H1 (cell line): ENCODE data around the gene SHMT2. TPM values are rescaled to one million over a fixed set of nuclear protein-coding genes. Genes with fewer than 3 reads are reported as not detected.

Experiments used
- CTCF ChIA-PET: fragments of 300-600 bp; sonication (Branson Sonifier 250); formaldehyde crosslinking; loops from one replicate; lab custom pipeline; 2021; ENCODE audit not compliant: partially characterized antibody; lab: Charles Lee
- POLR2A ChIA-PET: fragments of 300-600 bp; sonication (Branson Sonifier 250); formaldehyde crosslinking; loops from one replicate; lab custom pipeline; 2021; ENCODE audit warnings: inconsistent platforms; ENCODE audit not compliant: partially characterized antibody; lab: Charles Lee
- DNase-seq, 2 experiments: peaks; one replicate each; pipeline versions ENCODE4 v3.0.0 to v3.0.0-alpha.2; 2010 to 2022; ENCODE audit warnings: low spot score in 2 of 2, low read depth in 1 of 2, mixed read lengths in 1 of 2
- FAIRE-seq: peaks from 2 replicates; lab custom pipeline; 2011; peaks lifted over from hg19 to GRCh38; lab: Jason Lieb, UNC
- H2AFZ ChIP-seq: 2 replicates; pipeline ENCODE4 v1.8.1; 2012; ENCODE audit warnings: low read length, inconsistent platforms
- H2AK5ac ChIP-seq: 2 replicates; pipeline ENCODE4 v1.6.1; 2013; ENCODE audit warnings: low read depth, low read length
- H2BK120ac ChIP-seq: replicated peaks from 2 replicates; pipeline ENCODE3; 2013; ENCODE audit warnings: low read depth, low read length, inconsistent platforms
- H2BK12ac ChIP-seq: 2 replicates; pipeline ENCODE4 v1.6.1; 2013; ENCODE audit warnings: low read depth, low read length
- H2BK15ac ChIP-seq: 2 replicates; pipeline ENCODE4 v1.6.1; 2013; ENCODE audit warnings: low read length
- H2BK20ac ChIP-seq: 2 replicates; pipeline ENCODE4 v1.6.1; 2013; ENCODE audit warnings: low read length
- H2BK5ac ChIP-seq: 2 replicates; pipeline ENCODE4 v1.6.1; 2013; ENCODE audit warnings: low read depth, low read length
- H3K14ac ChIP-seq: 2 replicates; pipeline ENCODE4 v1.6.1; 2013; ENCODE audit warnings: inconsistent platforms; ENCODE audit not compliant: insufficient read length
- H3K18ac ChIP-seq: 2 replicates; pipeline ENCODE4 v1.6.1; 2013; ENCODE audit warnings: low read length; ENCODE audit errors: extremely low read depth
- H3K23ac ChIP-seq: 2 replicates; pipeline ENCODE4 v1.6.1; 2013; ENCODE audit warnings: inconsistent platforms; ENCODE audit not compliant: insufficient read length
- H3K23me2 ChIP-seq: 2 replicates; pipeline ENCODE4 v1.6.1; 2013; ENCODE audit warnings: low read depth, low read length
- H3K27ac ChIP-seq: 2 replicates; pipeline ENCODE4 v1.6.1; 2011; ENCODE audit warnings: low read depth, low read length, inconsistent platforms
- H3K27me3 ChIP-seq, 4 experiments: replicated peaks in 1 of 4; 1 replicate in 1 of 4; 2 replicates in 3 of 4; pipeline versions ENCODE4 v1.6.1 to v1.8.1; 2011 to 2013; ENCODE audit warnings: low read length in 3 of 4, mild to moderate bottlenecking in 3 of 4, inconsistent platforms in 2 of 4, mixed read lengths in 2 of 4, moderate library complexity in 1 of 4; ENCODE audit not compliant: control insufficient read depth in 3 of 4, insufficient read depth in 3 of 4; ENCODE audit errors: extremely low read depth in 1 of 4
- H3K36me3 ChIP-seq, 4 experiments: 2 replicates each; pipeline versions ENCODE4 v1.6.1 to v1.8.1; 2011 to 2013; ENCODE audit warnings: mild to moderate bottlenecking in 4 of 4, low read length in 3 of 4, moderate library complexity in 2 of 4, control low read depth in 1 of 4, inconsistent platforms in 1 of 4; ENCODE audit not compliant: insufficient read depth in 4 of 4, control insufficient read depth in 2 of 4
- H3K4ac ChIP-seq: replicated peaks from 2 replicates; pipeline ENCODE3; 2013; ENCODE audit warnings: low read length, low read depth, mixed read lengths, inconsistent platforms; ENCODE audit not compliant: insufficient read length
- H3K4me1 ChIP-seq, 4 experiments: replicated peaks in 1 of 4; 1 replicate in 1 of 4; 2 replicates in 3 of 4; pipeline versions ENCODE4 v1.6.1 to v1.8.1; 2011 to 2013; ENCODE audit warnings: low read length in 3 of 4, inconsistent platforms in 2 of 4, mixed read lengths in 1 of 4; ENCODE audit not compliant: insufficient read depth in 4 of 4, control insufficient read depth in 3 of 4
- H3K4me2 ChIP-seq, 2 experiments: 2 replicates each; pipeline versions ENCODE4 v1.6.1 to v1.8.1; 2011 to 2013; ENCODE audit warnings: low read depth in 2 of 2, low read length in 2 of 2, control low read depth in 1 of 2, inconsistent platforms in 1 of 2, mild to moderate bottlenecking in 1 of 2; ENCODE audit not compliant: insufficient read depth in 1 of 2
- H3K4me3 ChIP-seq, 4 experiments: fragments of 200-600, 300-600 bp in 1 of 4; sonication (generic), shearing (Covaris generic), sonication (Bioruptor Twin) in 1 of 4; 2 replicates each; pipeline versions ENCODE4 v1.5.1 to v1.8.1; 2011 to 2016; ENCODE audit warnings: low read length in 4 of 4, low read depth in 3 of 4, control low read depth in 2 of 4, inconsistent platforms in 2 of 4, mild to moderate bottlenecking in 2 of 4, mixed read lengths in 1 of 4, moderate library complexity in 1 of 4; ENCODE audit not compliant: insufficient read depth in 2 of 4; ENCODE audit errors: extremely low read depth in 1 of 4
- H3K56ac ChIP-seq: replicated peaks from 2 replicates; pipeline ENCODE3; 2013; ENCODE audit warnings: low read depth, mild to moderate bottlenecking, mixed read lengths, low read length, inconsistent platforms; ENCODE audit not compliant: insufficient read length
- H3K79me1 ChIP-seq: 2 replicates; pipeline ENCODE4 v1.6.1; 2013; ENCODE audit warnings: low read depth, low read length, control low read depth
- H3K79me2 ChIP-seq, 2 experiments: 2 replicates each; pipeline versions ENCODE4 v1.6.1 to v1.8.1; 2012 to 2013; ENCODE audit warnings: low read length in 2 of 2, mild to moderate bottlenecking in 2 of 2, inconsistent platforms in 1 of 2; ENCODE audit not compliant: insufficient read depth in 2 of 2, control insufficient read depth in 1 of 2
- H3K9ac ChIP-seq, 4 experiments: replicated peaks in 1 of 4; 1 replicate in 1 of 4; 2 replicates in 3 of 4; pipeline versions ENCODE4 v1.6.1 to v1.8.1; 2011 to 2013; ENCODE audit warnings: low read depth in 3 of 4, low read length in 3 of 4, control low read depth in 2 of 4, mild to moderate bottlenecking in 2 of 4, moderate library complexity in 2 of 4, inconsistent platforms in 1 of 4; ENCODE audit errors: extremely low read depth in 1 of 4
- H3K9me3 ChIP-seq, 2 experiments: 2 replicates each; pipeline versions ENCODE4 v1.6.1 to v1.8.1; 2012 to 2013; ENCODE audit warnings: mild to moderate bottlenecking in 2 of 2, moderate library complexity in 2 of 2, control low read depth in 1 of 2, inconsistent platforms in 1 of 2, low read depth in 1 of 2, low read length in 1 of 2, mixed read lengths in 1 of 2; ENCODE audit not compliant: insufficient read depth in 2 of 2
- H4K20me1 ChIP-seq, 2 experiments: replicated peaks in 1 of 2; 2 replicates each; pipeline versions ENCODE3 to v1.8.1; 2011 to 2013; ENCODE audit warnings: inconsistent platforms in 2 of 2, low read length in 2 of 2, mild to moderate bottlenecking in 1 of 2; ENCODE audit not compliant: insufficient read depth in 2 of 2, control insufficient read depth in 1 of 2
- H4K5ac ChIP-seq: 2 replicates; pipeline ENCODE4 v1.6.1; 2013; ENCODE audit warnings: low read length, low read depth, mixed read lengths, inconsistent platforms; ENCODE audit not compliant: insufficient read length
- H4K8ac ChIP-seq: 2 replicates; pipeline ENCODE4 v1.8.0; 2013; ENCODE audit warnings: mild to moderate bottlenecking, moderate library complexity, low read length, inconsistent platforms; ENCODE audit not compliant: insufficient read depth; ENCODE audit errors: extremely low read depth
- H4K91ac ChIP-seq: replicated peaks from 2 replicates; pipeline ENCODE3; 2013; ENCODE audit warnings: low read length, mixed read lengths, inconsistent platforms; ENCODE audit not compliant: insufficient read length
- ATF3 ChIP-seq: IDR thresholded peaks from 2 replicates; pipeline ENCODE4 v1.6.1; 2011; ENCODE audit warnings: low read depth, mild to moderate bottlenecking, low read length; ENCODE audit not compliant: insufficient read depth
- CREB1 ChIP-seq: IDR thresholded peaks from 2 replicates; pipeline ENCODE4 v1.6.1; 2012; ENCODE audit warnings: inconsistent platforms
- CTBP2 ChIP-seq: IDR thresholded peaks from 2 replicates; pipeline ENCODE4 v1.7.0; 2011; ENCODE audit warnings: borderline replicate concordance, mild to moderate bottlenecking, moderate library complexity, mixed read lengths, low read length; ENCODE audit not compliant: insufficient read depth, insufficient read length
- EZH2 ChIP-seq: fragments of 200-600 bp; sonication (generic); IDR thresholded peaks from 2 replicates; pipeline ENCODE4 v1.7.1; 2012; ENCODE audit warnings: low read depth, mild to moderate bottlenecking, moderate library complexity, low read length, inconsistent platforms; ENCODE audit not compliant: severe bottlenecking
- GABPA ChIP-seq: IDR thresholded peaks from 2 replicates; pipeline ENCODE4 v1.6.1; 2011; ENCODE audit warnings: mild to moderate bottlenecking, low read length, moderate library complexity, borderline replicate concordance; ENCODE audit not compliant: insufficient read depth
- GTF2F1 ChIP-seq: IDR thresholded peaks from 2 replicates; pipeline ENCODE4 v1.6.1; 2012; ENCODE audit warnings: low read depth, low read length, improper control_type of control experiment, borderline replicate concordance
- KDM1A ChIP-seq: fragments of 200-600, 300-600 bp; sonication (generic); IDR thresholded peaks from 2 replicates; pipeline ENCODE4 v1.7.1; 2016; ENCODE audit warnings: mild to moderate bottlenecking, low read length, borderline replicate concordance
- MAFK ChIP-seq: IDR thresholded peaks from 2 replicates; pipeline ENCODE4 v1.6.1; 2012; ENCODE audit warnings: low read depth, mild to moderate bottlenecking, improper control_type of control experiment, low read length
- MAX ChIP-seq: IDR thresholded peaks from 2 replicates; pipeline ENCODE4 v1.6.1; 2012; ENCODE audit warnings: inconsistent platforms
- SP1 ChIP-seq: IDR thresholded peaks from 2 replicates; pipeline ENCODE4 v1.6.1; 2011; ENCODE audit warnings: low read depth, low read length
- SRF ChIP-seq: IDR thresholded peaks from 2 replicates; pipeline ENCODE4 v1.6.1; 2011; ENCODE audit warnings: mild to moderate bottlenecking, low read depth, low read length, moderate library complexity
- WGBS, 2 experiments: shearing (Covaris generic) in 1 of 2; methylation state at CpG; one replicate each; pipeline versions ENCODE4 v1.1.6 to v1.1.7; 2013 to 2015; ENCODE audit warnings: low lambda C conversion rate in 2 of 2, mixed read lengths in 2 of 2, inconsistent platforms in 1 of 2, low coverage in 1 of 2, missing lambda C conversion rate in 1 of 2; ENCODE audit not compliant: insufficient replicate concordance in 2 of 2, insufficient coverage in 1 of 2, insufficient read length in 1 of 2; ENCODE audit errors: extremely low coverage in 1 of 2, missing lambda C conversion rate in 1 of 2; 5-methylcytosine and 5-hydroxymethylcytosine counted together
- polyA plus RNA-seq, 7 experiments: library from polyadenylated mRNA; depleted of rRNA in 3 of 7; stranded (reverse) in 5 of 7; unstranded in 2 of 7; fragments of >200 nt in 5 of 7; fragments of 200-250 nt in 2 of 7; gene quantifications; 1 replicate in 5 of 7; 2 replicates in 1 of 7; 4 replicates in 1 of 7; pipeline versions ENCODE4 v1.2.1 to v1.2.3, GENCODE V29; 2011 to 2013; ENCODE audit warnings: missing spikeins in 2 of 7, mixed read lengths in 2 of 7
- total RNA-seq: library from RNA; stranded (reverse); fragmentation: NEBNext Ultra II Directional; extraction: Animal tissue kit (Norgen Biotek cat#: 25700); gene quantifications from 2 replicates; pipeline ENCODE4 v1.2.1, GENCODE V29; 2021

Gene SHMT2
- total and polyA plus RNA-seq, 2 of the 8 experiments (the other 6 are each of a cell fraction or from before 2014, with no cell fraction given): 274 to 520 TPM

GRCh38 chr12:57195186-57195585, 34.3 kb upstream of the SHMT2 start:
- H3K14ac ChIP-seq: no peak overlapping the region
- H3K18ac ChIP-seq: no peak overlapping the region
- no peak overlapping the region for H2AFZ ChIP-seq
- H2AK5ac ChIP-seq: no peak overlapping the region
- no peak overlapping the region for H4K5ac ChIP-seq
- 93% methylated on average over 19 of the region's 19 CpGs; no CpG with 5 or more reads in 1 of the 2 experiments for WGBS, 2 experiments
- no peak overlapping the region for H2BK12ac ChIP-seq
- no peak overlapping the region for H3K27ac ChIP-seq
- H3K4me1 ChIP-seq: no peaks in the 10 kb centered on the region; a peak in 1 of 7 replicates
- H3K23ac ChIP-seq: no peak overlapping the region
- peaks cover 6 to 31% of the 10 kb centered on the region in 2 experiments for H4K20me1 ChIP-seq
- H3K9me3 ChIP-seq: no peaks in the 10 kb centered on the region
- H3K56ac ChIP-seq: no peak overlapping the region
- no peak overlapping the region for H2BK120ac ChIP-seq
- H3K4me2 ChIP-seq: no peak overlapping the region
- H2BK20ac ChIP-seq: no peak overlapping the region
- CTCF ChIA-PET: interaction anchor here (0.7 to 20.9 kb wide), 8 partner anchors 18 to 126 kb away, joined by 3 to 389 read pairs (median 3); partner anchors contain the start of gene SHMT2
- H2BK5ac ChIP-seq: peak overlapping the region; percentile 10; the same call in 1 of the 2 replicates
- no peak overlapping the region for H3K4me3 ChIP-seq
- H3K36me3 ChIP-seq: peaks cover 74 to 98% (median 95%) of the 10 kb centered on the region in 4 experiments
- H4K91ac ChIP-seq: no peak overlapping the region
- no peaks in the 10 kb centered on the region for H3K79me2 ChIP-seq
- no peak overlapping the region for H2BK15ac ChIP-seq
- no peak for FAIRE-seq
- no peak for DNase-seq
- no peak overlapping the region for H4K8ac ChIP-seq
- H3K23me2 ChIP-seq: peaks cover 7% of the 10 kb centered on the region; the same call in 1 of the 2 replicates
- no peak overlapping the region for H3K9ac ChIP-seq
- POLR2A ChIA-PET: interaction anchor here (0.7 to 6.4 kb wide), 5 partner anchors 9 to 101 kb away, joined by 3 to 53 read pairs (median 6); partner anchors contain the start of gene SHMT2
- H3K79me1 ChIP-seq: no peaks in the 10 kb centered on the region; the same call in 1 of the 2 replicates
- H3K4ac ChIP-seq: no peak overlapping the region
- H3K27me3 ChIP-seq: no peaks in the 10 kb centered on the region
- TF ChIP-seq SP1 (no peak), ATF3 (no peak), EZH2 (no peak), SRF (no peak), GTF2F1 (no peak), CREB1 (no peak), MAFK (no peak), GABPA (no peak), CTBP2 (no peak), MAX (no peak), KDM1A (no peak)
